Panc1 (cell line): ENCODE measurements around the gene METTL23. TPM values are rescaled to one million over a fixed set of nuclear protein-coding genes. Genes with fewer than 3 reads are reported as not detected.

ENCODE experiments used
- ATAC-seq: fragments of 200-7000 bp; cut with Tn5 transposase; 2 replicates; pipeline ENCODE4 v1.9.1; 2020; ENCODE audit warnings: mild to moderate bottlenecking, moderate library complexity
- BruUV-seq: library from RNA; stranded (reverse); fragments of 400-500 nt; replicated peaks from 2 replicates; lab custom pipeline; 2021; lab: Mats Ljungman, UMichigan
- CTCF ChIA-PET: fragments of 300-600 bp; sonication (Branson Sonifier 250); formaldehyde crosslinking; loops from one replicate; lab custom pipeline; 2022; ENCODE audit warnings: antibody characterized with exemption; lab: Charles Lee
- POLR2A ChIA-PET: fragments of 300-600 bp; sonication (Branson Sonifier 250); formaldehyde crosslinking; loops from one replicate; lab custom pipeline; 2022; ENCODE audit warnings: antibody characterized with exemption; lab: Charles Lee
- DNase-seq: peaks from one replicate; pipeline ENCODE4 v3.0.0-alpha.2; 2010; ENCODE audit warnings: low read depth, low spot score
- H3K27ac ChIP-seq: 2 replicates; pipeline ENCODE4 v1.5.1; 2011; ENCODE audit warnings: mild to moderate bottlenecking, low read length, inconsistent platforms
- H3K27me3 ChIP-seq: fragments of 200-500 bp; sonication (Bioruptor generic); 2 replicates; pipeline ENCODE4 v1.6.0; 2014; ENCODE audit warnings: low read length, inconsistent platforms; ENCODE audit not compliant: control insufficient read depth, insufficient read depth
- H3K36me3 ChIP-seq: fragments of 200-500 bp; sonication (Bioruptor generic); 2 replicates; pipeline ENCODE4 v1.5.1; 2014; ENCODE audit warnings: inconsistent platforms, mild to moderate bottlenecking, low read length, moderate library complexity; ENCODE audit not compliant: control insufficient read depth, insufficient read depth
- H3K4me1 ChIP-seq: 2 replicates; pipeline ENCODE4 v1.5.1; 2011; ENCODE audit warnings: inconsistent platforms, mild to moderate bottlenecking, low read length, moderate library complexity; ENCODE audit not compliant: control insufficient read depth, insufficient read depth
- H3K4me3 ChIP-seq, 2 experiments: 2 replicates each; pipeline ENCODE4 v1.5.1; 2011 to 2012; ENCODE audit warnings: low read depth in 2 of 2, low read length in 2 of 2, mild to moderate bottlenecking in 2 of 2, inconsistent platforms in 1 of 2, moderate library complexity in 1 of 2
- H3K9me3 ChIP-seq: fragments of 200-500 bp; sonication (Bioruptor generic); 2 replicates; pipeline ENCODE4 v1.5.1; 2014; ENCODE audit warnings: low read depth, mild to moderate bottlenecking, inconsistent platforms, low read length, moderate library complexity; ENCODE audit not compliant: control insufficient read depth, insufficient read depth
- CTCF ChIP-seq: fragments of 450-650 bp; IDR thresholded peaks from 2 replicates; pipeline ENCODE4 v1.5.1; 2017; ENCODE audit warnings: mild to moderate bottlenecking
- POLR2AphosphoS5 ChIP-seq: IDR thresholded peaks from 2 replicates; pipeline ENCODE4 v1.6.1; 2012; ENCODE audit warnings: mild to moderate bottlenecking, low read depth, low read length, moderate library complexity
- SIN3A ChIP-seq: IDR thresholded peaks from 2 replicates; pipeline ENCODE4 v1.6.1; 2012; ENCODE audit warnings: low read depth, mild to moderate bottlenecking, low read length, moderate library complexity, borderline replicate concordance; ENCODE audit not compliant: insufficient read depth
- TCF7L2 ChIP-seq: IDR thresholded peaks from 2 replicates; pipeline ENCODE4 v1.6.1; 2011; ENCODE audit warnings: mild to moderate bottlenecking, low read depth, low read length, inconsistent platforms
- in situ Hi-C: cut with HindIII; loops from 2 replicates; pipeline ENCODE4 v1.10.0; 2016; ENCODE audit warnings: low sequenced_read_pairs, low pct_unique_long_range_greater_than_20kb
- intact Hi-C: fragments of 100-400 bp; cut with micrococcal nuclease; formaldehyde crosslinking; loops from one replicate; pipeline ENCODE4 v1.10.0; 2022; ENCODE audit not compliant: unreplicated experiment
- total RNA-seq: library from RNA; stranded (reverse); gene quantifications from one replicate; pipeline ENCODE4 v1.2.1, GENCODE V29; 2021; ENCODE audit not compliant: unreplicated experiment
- TF ChIP-seq, protein P1 (sequence below), 2 experiments: IDR thresholded peaks; 2 replicates each; pipeline ENCODE4 v1.6.1; 2011 to 2012; ENCODE audit warnings: low read depth in 2 of 2, control low read depth in 1 of 2, low read length in 1 of 2, mild to moderate bottlenecking in 1 of 2, moderate library complexity in 1 of 2; ENCODE audit not compliant: insufficient read depth in 1 of 2

Gene METTL23
- total RNA-seq, 1 experiment from 2014 or later: 42.8 TPM

DNA sequence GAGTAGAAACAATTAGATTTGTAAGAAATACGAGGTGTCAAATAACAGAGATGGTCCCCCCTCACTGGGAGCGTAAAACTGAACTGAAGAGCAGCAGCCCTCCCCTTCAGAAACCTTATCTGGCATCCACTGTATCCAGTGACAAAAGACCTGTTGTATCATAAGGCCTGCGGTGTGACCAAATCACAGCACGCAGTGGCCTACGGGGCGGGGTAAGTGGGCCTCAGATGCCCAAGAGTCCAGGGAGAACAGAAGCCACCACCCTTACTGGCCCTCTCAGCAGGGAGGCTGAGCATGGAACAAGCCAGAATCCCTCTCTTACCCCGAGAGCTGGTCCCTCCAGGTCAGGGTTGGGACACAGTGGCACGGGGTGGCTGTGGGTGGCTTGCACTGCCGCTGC lies 5.7 kb upstream of the METTL23 start:
- TF ChIP-seq, protein P1, sequence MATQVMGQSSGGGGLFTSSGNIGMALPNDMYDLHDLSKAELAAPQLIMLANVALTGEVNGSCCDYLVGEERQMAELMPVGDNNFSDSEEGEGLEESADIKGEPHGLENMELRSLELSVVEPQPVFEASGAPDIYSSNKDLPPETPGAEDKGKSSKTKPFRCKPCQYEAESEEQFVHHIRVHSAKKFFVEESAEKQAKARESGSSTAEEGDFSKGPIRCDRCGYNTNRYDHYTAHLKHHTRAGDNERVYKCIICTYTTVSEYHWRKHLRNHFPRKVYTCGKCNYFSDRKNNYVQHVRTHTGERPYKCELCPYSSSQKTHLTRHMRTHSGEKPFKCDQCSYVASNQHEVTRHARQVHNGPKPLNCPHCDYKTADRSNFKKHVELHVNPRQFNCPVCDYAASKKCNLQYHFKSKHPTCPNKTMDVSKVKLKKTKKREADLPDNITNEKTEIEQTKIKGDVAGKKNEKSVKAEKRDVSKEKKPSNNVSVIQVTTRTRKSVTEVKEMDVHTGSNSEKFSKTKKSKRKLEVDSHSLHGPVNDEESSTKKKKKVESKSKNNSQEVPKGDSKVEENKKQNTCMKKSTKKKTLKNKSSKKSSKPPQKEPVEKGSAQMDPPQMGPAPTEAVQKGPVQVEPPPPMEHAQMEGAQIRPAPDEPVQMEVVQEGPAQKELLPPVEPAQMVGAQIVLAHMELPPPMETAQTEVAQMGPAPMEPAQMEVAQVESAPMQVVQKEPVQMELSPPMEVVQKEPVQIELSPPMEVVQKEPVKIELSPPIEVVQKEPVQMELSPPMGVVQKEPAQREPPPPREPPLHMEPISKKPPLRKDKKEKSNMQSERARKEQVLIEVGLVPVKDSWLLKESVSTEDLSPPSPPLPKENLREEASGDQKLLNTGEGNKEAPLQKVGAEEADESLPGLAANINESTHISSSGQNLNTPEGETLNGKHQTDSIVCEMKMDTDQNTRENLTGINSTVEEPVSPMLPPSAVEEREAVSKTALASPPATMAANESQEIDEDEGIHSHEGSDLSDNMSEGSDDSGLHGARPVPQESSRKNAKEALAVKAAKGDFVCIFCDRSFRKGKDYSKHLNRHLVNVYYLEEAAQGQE (IDR thresholded peaks at IDR 0.05; ENCODE audit: insufficient read depth in 1 of 2, low read depth in 2 of 2, low read length in 1 of 2): no peak
- no peak for TF ChIP-seq POLR2AphosphoS5
- TF ChIP-seq CTCF: no peak
- TF ChIP-seq TCF7L2: no peak
- no peak for TF ChIP-seq SIN3A
- intact Hi-C loops (no loop called here), in situ Hi-C loops (no loop called here)
- no peak overlapping the region for H3K27ac ChIP-seq
- no peaks in the 10 kb centered on the region for H3K9me3 ChIP-seq
- no peak for DNase-seq
- CTCF ChIA-PET: no interaction called here
- POLR2A ChIA-PET: no interaction called here
- H3K4me3 ChIP-seq: no peak overlapping the region
- no peak for ATAC-seq
- H3K4me1 ChIP-seq: no peaks in the 10 kb centered on the region
- peaks cover 33% of the 10 kb centered on the region for H3K36me3 ChIP-seq
- no TSS peak for BruUV-seq
- H3K27me3 ChIP-seq: no peaks in the 10 kb centered on the region

GRCh38 chr17:76721463-76721862 lies 5.2 kb upstream of the METTL23 start:
- DNase-seq (no peak), ATAC-seq (no peak)
- peaks cover 33% of the 10 kb centered on the region for H3K36me3 ChIP-seq
- no peaks in the 10 kb centered on the region for H3K9me3 ChIP-seq
- no peak overlapping the region for H3K27ac ChIP-seq
- ChIA-PET POLR2A (no interaction called here), CTCF (no interaction called here)
- H3K4me3 ChIP-seq: no peak overlapping the region
- in situ Hi-C loops (no loop called here), intact Hi-C loops (no loop called here)
- TF ChIP-seq POLR2AphosphoS5 (no peak), SIN3A (no peak), TCF7L2 (no peak), CTCF (no peak)
- TF ChIP-seq, protein P1 (IDR thresholded peaks at IDR 0.05; ENCODE audit: insufficient read depth in 1 of 2, low read depth in 2 of 2, low read length in 1 of 2): no peak
- no TSS peak for BruUV-seq
- no peaks in the 10 kb centered on the region for H3K27me3 ChIP-seq
- H3K4me1 ChIP-seq: no peaks in the 10 kb centered on the region
